ENCODE measurements around the gene DCAF15. TPM values are rescaled to one million over a fixed set of nuclear protein-coding genes. Genes with fewer than 3 reads are reported as not detected.

The DCAF15 gene
- total and polyA plus RNA-seq, 7 donors = 9.2 to 25.3 (median 16.6) TPM

DNA sequence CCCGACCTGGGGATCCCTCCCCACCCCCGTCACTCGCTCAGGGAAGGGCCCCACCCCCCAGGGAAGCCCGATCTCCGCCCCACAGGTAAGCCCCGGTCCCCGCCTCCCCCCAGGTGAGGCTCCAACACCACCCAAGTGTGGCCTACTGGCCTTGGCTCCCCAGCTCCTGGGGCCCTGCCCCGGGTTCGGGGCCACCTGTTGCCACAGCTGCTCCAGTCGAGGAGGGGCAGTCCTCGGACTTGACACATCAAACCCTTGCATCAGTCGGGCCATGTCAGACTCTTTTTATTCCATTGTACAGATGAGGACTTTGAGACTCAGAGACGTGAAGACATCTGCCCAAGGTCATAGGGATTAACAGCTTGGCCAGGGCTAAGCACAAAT is 45.8 kb upstream of the DCAF15 start:
- Histone ChIP-seq H3K4me3 (peak overlapping the region; percentile 83), H3K36me3 (ENCODE audit: insufficient read depth in 1 of 2, low read depth in 1 of 2) (peaks cover 0 to 20% of the 10 kb centered on the region in 2 donors), H3K4me1 (peaks cover 3% of the 10 kb centered on the region), H3K9me3 (no peaks in the 10 kb centered on the region), H3K27me3 (ENCODE audit: insufficient read depth in 3 of 3, low read length in 2 of 3) (no peaks in the 10 kb centered on the region), H3K27ac (peak overlapping the region; percentile 70)
- intact Hi-C loops (cut with DNase I) = loop anchor here (5.0 kb wide), 1 partner anchor 46 kb away; the partner anchor contains the start of gene DCAF15 (in 2 of the 2)
- 2 to 8% (median 3%) methylated on average over 7 to 13 of the region's 13 CpGs for WGBS, 3 donors
- peak; percentile 33 to 49 (median 42) for ATAC-seq
- TF ChIP-seq, protein P1, sequence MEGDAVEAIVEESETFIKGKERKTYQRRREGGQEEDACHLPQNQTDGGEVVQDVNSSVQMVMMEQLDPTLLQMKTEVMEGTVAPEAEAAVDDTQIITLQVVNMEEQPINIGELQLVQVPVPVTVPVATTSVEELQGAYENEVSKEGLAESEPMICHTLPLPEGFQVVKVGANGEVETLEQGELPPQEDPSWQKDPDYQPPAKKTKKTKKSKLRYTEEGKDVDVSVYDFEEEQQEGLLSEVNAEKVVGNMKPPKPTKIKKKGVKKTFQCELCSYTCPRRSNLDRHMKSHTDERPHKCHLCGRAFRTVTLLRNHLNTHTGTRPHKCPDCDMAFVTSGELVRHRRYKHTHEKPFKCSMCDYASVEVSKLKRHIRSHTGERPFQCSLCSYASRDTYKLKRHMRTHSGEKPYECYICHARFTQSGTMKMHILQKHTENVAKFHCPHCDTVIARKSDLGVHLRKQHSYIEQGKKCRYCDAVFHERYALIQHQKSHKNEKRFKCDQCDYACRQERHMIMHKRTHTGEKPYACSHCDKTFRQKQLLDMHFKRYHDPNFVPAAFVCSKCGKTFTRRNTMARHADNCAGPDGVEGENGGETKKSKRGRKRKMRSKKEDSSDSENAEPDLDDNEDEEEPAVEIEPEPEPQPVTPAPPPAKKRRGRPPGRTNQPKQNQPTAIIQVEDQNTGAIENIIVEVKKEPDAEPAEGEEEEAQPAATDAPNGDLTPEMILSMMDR (IDR thresholded peaks at IDR 0.05) = no peak
- DNase-seq = no peak

DNA sequence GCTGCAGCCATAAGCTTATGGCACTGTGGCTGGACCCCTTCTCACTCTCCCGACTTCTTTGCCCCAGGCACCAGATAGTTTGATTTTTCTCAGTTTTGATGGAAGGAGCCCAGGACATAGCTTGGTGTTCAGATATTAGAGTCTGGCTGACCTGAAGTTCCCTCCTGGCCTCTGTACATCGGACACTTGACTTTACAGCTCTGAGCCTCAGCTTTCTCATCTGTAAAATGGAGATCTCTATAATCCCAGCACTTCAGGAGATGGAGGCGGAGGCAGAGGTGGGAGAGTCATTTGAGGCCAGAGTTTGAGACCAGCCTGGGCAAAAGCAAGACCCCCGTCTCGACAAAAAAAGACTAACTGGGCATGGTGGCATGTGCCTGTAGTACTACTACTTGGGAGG is 45.4 kb upstream of the DCAF15 start:
- no peaks in the 10 kb centered on the region for H3K9me3 ChIP-seq
- TF ChIP-seq, protein P1 (IDR thresholded peaks at IDR 0.05) = no peak
- WGBS, 3 donors = 87 to 91% (median 89%) methylated on average over 5 of the region's 5 CpGs
- H3K36me3 ChIP-seq (ENCODE audit: insufficient read depth in 1 of 2, low read depth in 1 of 2) = peaks cover 0 to 21% of the 10 kb centered on the region in 2 donors
- no peak for DNase-seq
- H3K27ac ChIP-seq = no peak overlapping the region
- intact Hi-C loops (cut with DNase I) = loop anchor here (5.0 kb wide), 1 partner anchor 45 kb away; the partner anchor contains the start of gene DCAF15 (in 2 of the 2)
- no peaks in the 10 kb centered on the region for H3K27me3 ChIP-seq (ENCODE audit: insufficient read depth in 3 of 3, low read length in 2 of 3)
- H3K4me1 ChIP-seq = peaks cover 3% of the 10 kb centered on the region
- H3K4me3 ChIP-seq = peak overlapping the region; percentile 83
- no peak for ATAC-seq

DNA sequence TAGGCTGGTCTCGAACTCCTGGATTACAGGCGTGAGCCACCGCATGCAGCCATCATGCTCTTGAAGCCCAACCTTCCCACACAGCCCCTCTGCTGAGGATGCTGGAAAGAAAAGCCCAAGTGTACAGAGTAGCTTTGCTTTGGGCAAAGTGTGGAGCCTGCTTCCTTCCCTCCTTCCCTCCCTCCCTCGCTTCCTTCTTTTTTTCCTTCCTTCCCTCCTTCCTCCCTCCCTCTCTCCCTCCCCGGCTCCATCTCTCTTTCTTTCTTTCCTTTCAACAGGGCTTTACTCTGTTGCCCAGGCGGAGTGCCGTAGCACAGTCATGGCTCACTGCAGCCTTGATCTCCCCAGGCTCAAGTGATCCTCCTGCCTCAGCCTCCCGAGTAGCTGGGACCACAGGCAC is 43.6 kb upstream of the DCAF15 start:
- H3K9me3 ChIP-seq = no peaks in the 10 kb centered on the region
- no peak for DNase-seq
- no peak overlapping the region for H3K4me3 ChIP-seq
- H3K27ac ChIP-seq = no peak overlapping the region
- TF ChIP-seq, protein P1 (IDR thresholded peaks at IDR 0.05) = no peak
- H3K36me3 ChIP-seq (ENCODE audit: insufficient read depth in 1 of 2, low read depth in 1 of 2) = peaks cover 0 to 39% of the 10 kb centered on the region in 2 donors
- intact Hi-C loops (cut with DNase I) = loop anchor here (5.0 kb wide), 1 partner anchor 44 kb away; the partner anchor contains the start of gene DCAF15 (in 2 of the 2)
- WGBS, 3 donors = 87 to 89% (median 87%) methylated on average over 8 of the region's 8 CpGs
- no peak for ATAC-seq
- no peaks in the 10 kb centered on the region for H3K27me3 ChIP-seq (ENCODE audit: insufficient read depth in 3 of 3, low read length in 2 of 3)
- peaks cover 3% of the 10 kb centered on the region for H3K4me1 ChIP-seq

DNA sequence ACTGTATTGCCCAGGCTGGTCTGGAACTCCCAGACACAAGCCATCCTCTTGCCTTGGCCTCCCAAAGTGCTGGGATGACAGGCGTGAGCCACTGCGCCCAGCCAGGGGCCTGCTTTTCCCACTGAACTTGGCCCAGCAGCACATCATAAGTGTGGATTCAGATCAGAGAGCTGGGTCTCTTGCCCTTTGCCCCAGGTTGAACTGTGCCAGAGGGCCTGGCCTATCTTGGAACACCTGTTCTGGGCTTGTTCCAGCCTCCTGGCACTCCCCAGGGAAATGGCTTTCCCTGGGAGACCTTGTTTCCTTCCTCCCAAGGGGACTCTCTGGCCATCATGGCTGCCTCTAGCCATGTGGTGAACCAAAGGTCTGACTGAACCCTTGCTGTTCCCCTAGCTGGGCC is 42.9 kb upstream of the DCAF15 start:
- no peak overlapping the region for H3K4me3 ChIP-seq
- no peak overlapping the region for H3K27ac ChIP-seq
- TF ChIP-seq, protein P1 (IDR thresholded peaks at IDR 0.05) = no peak
- H3K27me3 ChIP-seq (ENCODE audit: insufficient read depth in 3 of 3, low read length in 2 of 3) = no peaks in the 10 kb centered on the region
- no peaks in the 10 kb centered on the region for H3K9me3 ChIP-seq
- no peak for DNase-seq
- 94 to 100% (median 96%) methylated on average over 2 of the region's 2 CpGs for WGBS, 3 donors
- no peak for ATAC-seq
- peaks cover 3% of the 10 kb centered on the region for H3K4me1 ChIP-seq
- H3K36me3 ChIP-seq (ENCODE audit: insufficient read depth in 1 of 2, low read depth in 1 of 2) = peaks cover 0 to 47% of the 10 kb centered on the region in 2 donors
- intact Hi-C loops (cut with DNase I) = loop anchor here (5.0 kb wide), 1 partner anchor 43 kb away; the partner anchor contains the start of gene DCAF15 (in 2 of the 2)

DNA sequence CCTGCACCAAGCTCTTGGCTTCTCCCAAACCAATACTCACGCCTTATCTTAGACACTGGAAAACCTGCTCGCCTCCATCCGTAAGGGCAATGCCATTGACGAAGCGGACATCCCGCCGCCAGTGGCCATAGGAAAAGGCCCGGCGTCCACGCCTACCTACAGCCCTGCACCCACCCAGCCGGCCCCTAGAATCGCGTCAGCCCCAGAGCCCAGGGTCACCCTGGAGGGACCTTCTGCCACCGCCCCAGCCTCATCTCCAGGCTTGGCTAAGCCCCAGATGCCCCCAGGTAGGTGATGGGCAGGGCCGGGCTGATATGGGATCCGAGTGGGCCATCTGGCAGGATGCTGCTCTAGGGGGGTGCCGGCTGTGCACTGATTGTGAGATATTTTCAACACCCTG is 39.0 kb upstream of the DCAF15 start:
- TF ChIP-seq, protein P1 (IDR thresholded peaks at IDR 0.05) = no peak
- Histone ChIP-seq H3K4me3 (no peak overlapping the region), H3K9me3 (no peaks in the 10 kb centered on the region), H3K36me3 (ENCODE audit: insufficient read depth in 1 of 2, low read depth in 1 of 2) (peaks cover 0 to 85% of the 10 kb centered on the region in 2 donors), H3K4me1 (no peaks in the 10 kb centered on the region), H3K27ac (no peak overlapping the region), H3K27me3 (ENCODE audit: insufficient read depth in 3 of 3, low read length in 2 of 3) (no peaks in the 10 kb centered on the region)
- ATAC-seq (no peak), DNase-seq (no peak)
- 95 to 96% (median 95%) methylated on average over 17 of the region's 17 CpGs for WGBS, 3 donors
- intact Hi-C loops (cut with DNase I) = no loop called here

Measured in psoas muscle (tissue), 8 donors.